A172 (cell line): ENCODE measurements around the gene CEP131. TPM values are rescaled to one million over a fixed set of nuclear protein-coding genes. Genes with fewer than 3 reads are reported as not detected.

Source experiments
- DNase-seq: peaks from one replicate; pipeline ENCODE4 v3.0.0-alpha.2; 2015; ENCODE audit warnings: low spot score
- total RNA-seq: library from RNA; depleted of rRNA; stranded (reverse); fragments of >200 nt; shearing (Covaris generic); gene quantifications from 2 replicates; pipeline ENCODE4 v1.2.3, GENCODE V29; 2014

The CEP131 gene
- total RNA-seq, 1 experiment from 2014 or later: 10.0 TPM

- no peak for DNase-seq
Measured at GRCh38 chr17:81223762-81224130, 981 bp upstream of the CEP131 start.

- no peak for DNase-seq
Measured at GRCh38 chr17:81222620-81222905, 202 bp downstream of the CEP131 start.

- DNase-seq: no peak
Measured at GRCh38 chr17:81221842-81222619, 734 bp downstream of the CEP131 start.

- DNase-seq: peak; percentile 34
Measured at GRCh38 chr17:81221371-81221841, 1.4 kb downstream of the CEP131 start.

- no peak for DNase-seq
Measured at GRCh38 chr17:81219476-81220180, 3.1 kb downstream of the CEP131 start.

GRCh38 chr17:81218991-81219390 lies 3.8 kb downstream of the CEP131 start:
- no peak for DNase-seq

GRCh38 chr17:81218459-81218858 lies 4.3 kb downstream of the CEP131 start:
- no peak for DNase-seq

- no peak for DNase-seq
Measured at GRCh38 chr17:81217491-81217890, 5.3 kb downstream of the CEP131 start.

- DNase-seq: no peak
Measured at GRCh38 chr17:81213978-81214377, 8.8 kb downstream of the CEP131 start.

- no peak for DNase-seq
Measured at GRCh38 chr17:81212365-81212764, 10.4 kb downstream of the CEP131 start.

- DNase-seq: no peak
Measured at GRCh38 chr17:81210868-81211267, 11.9 kb downstream of the CEP131 start.

- DNase-seq: no peak
Measured at GRCh38 chr17:81210466-81210865, 12.3 kb downstream of the CEP131 start.

- no peak for DNase-seq
Measured at GRCh38 chr17:81209141-81209540, 13.6 kb downstream of the CEP131 start.

- no peak for DNase-seq
Measured at GRCh38 chr17:81208651-81209050, 14.1 kb downstream of the CEP131 start.

- no peak for DNase-seq
Measured at GRCh38 chr17:81207610-81208581, 14.9 kb downstream of the CEP131 start.

- DNase-seq: no peak
Measured at GRCh38 chr17:81206657-81207056, 16.1 kb downstream of the CEP131 start.

GRCh38 chr17:81206166-81206565 lies 16.6 kb downstream of the CEP131 start:
- DNase-seq: no peak

GRCh38 chr17:81204578-81204977 lies 18.2 kb downstream of the CEP131 start:
- no peak for DNase-seq

- no peak for DNase-seq
Measured at GRCh38 chr17:81203136-81203535, 19.6 kb downstream of the CEP131 start.

- DNase-seq: no peak
Measured at GRCh38 chr17:81202318-81202717, 20.4 kb downstream of the CEP131 start.

GRCh38 chr17:81200695-81201580 lies 21.8 kb downstream of the CEP131 start:
- DNase-seq: peak; percentile 83
